Keratinocyte (primary cell): ENCODE results near the gene ARL4D. TPM values are rescaled to one million over a fixed set of nuclear protein-coding genes. Genes with fewer than 3 reads are reported as not detected.

Source experiments
- DNase-seq: peaks from one replicate; pipeline ENCODE4 v3.0.0-alpha.2; 2011; ENCODE audit warnings: low read depth, missing footprints, low spot score
- FAIRE-seq: peaks from 2 replicates; lab custom pipeline; 2011; peaks lifted over from hg19 to GRCh38; lab: Jason Lieb, UNC
- H2AFZ ChIP-seq: 2 replicates; pipeline ENCODE4 v1.6.0; 2012; ENCODE audit warnings: low read length, control low read depth, inconsistent platforms; ENCODE audit not compliant: control insufficient read depth
- H3K27ac ChIP-seq: 2 replicates; pipeline ENCODE4 v1.5.1; 2011; ENCODE audit warnings: low read length; ENCODE audit not compliant: control insufficient read depth, insufficient read depth
- H3K27me3 ChIP-seq: 3 replicates; pipeline ENCODE4 v1.6.0; 2011; ENCODE audit warnings: low read length; ENCODE audit not compliant: control insufficient read depth, insufficient read depth; ENCODE audit errors: extremely low read depth
- H3K36me3 ChIP-seq, 2 experiments: 2 replicates in 1 of 2; 3 replicates in 1 of 2; pipeline ENCODE4 v1.5.1; 2011; ENCODE audit warnings: low read length in 2 of 2, mild to moderate bottlenecking in 1 of 2; ENCODE audit not compliant: control insufficient read depth in 2 of 2, insufficient read depth in 2 of 2; ENCODE audit errors: extremely low read depth in 1 of 2
- H3K4me1 ChIP-seq: 3 replicates; pipeline ENCODE4 v1.5.1; 2011; ENCODE audit warnings: low read length; ENCODE audit not compliant: control insufficient read depth, insufficient read depth; ENCODE audit errors: extremely low read depth
- H3K4me2 ChIP-seq: 3 replicates; pipeline ENCODE4 v1.6.0; 2011; ENCODE audit warnings: low read depth, low read length; ENCODE audit not compliant: control insufficient read depth, insufficient read depth; ENCODE audit errors: extremely low read depth
- H3K4me3 ChIP-seq, 3 experiments: fragments of 200-600 bp in 1 of 3; sonication (generic) in 1 of 3; 2 replicates in 2 of 3; 3 replicates in 1 of 3; pipeline ENCODE4 v1.5.1; 2011 to 2016; ENCODE audit warnings: low read length in 3 of 3, mild to moderate bottlenecking in 3 of 3, control low read depth in 2 of 3, inconsistent platforms in 1 of 3, low read depth in 1 of 3, mixed read lengths in 1 of 3, mixed run types in 1 of 3, moderate library complexity in 1 of 3; ENCODE audit not compliant: control insufficient read depth in 2 of 3, insufficient read depth in 2 of 3; ENCODE audit errors: extremely low read depth in 1 of 3
- H3K79me2 ChIP-seq: 2 replicates; pipeline ENCODE4 v1.6.0; 2012; ENCODE audit warnings: low read length; ENCODE audit not compliant: control insufficient read depth, insufficient read depth
- H3K9ac ChIP-seq: 3 replicates; pipeline ENCODE4 v1.6.0; 2011; ENCODE audit warnings: low read length; ENCODE audit not compliant: control insufficient read depth, insufficient read depth; ENCODE audit errors: extremely low read depth
- H3K9me1 ChIP-seq: 3 replicates; pipeline ENCODE4 v1.6.0; 2011; ENCODE audit warnings: low read length; ENCODE audit not compliant: control insufficient read depth, insufficient read depth; ENCODE audit errors: extremely low read depth
- H3K9me3 ChIP-seq: 2 replicates; pipeline ENCODE4 v1.5.1; 2012; ENCODE audit warnings: low read depth, low read length; ENCODE audit not compliant: control insufficient read depth
- H4K20me1 ChIP-seq: 3 replicates; pipeline ENCODE4 v1.6.0; 2011; ENCODE audit warnings: low read length; ENCODE audit not compliant: control insufficient read depth, insufficient read depth; ENCODE audit errors: extremely low read depth
- EZH2 ChIP-seq: IDR thresholded peaks from one replicate; pipeline ENCODE4 v1.6.1; 2012; ENCODE audit warnings: inconsistent platforms, mild to moderate bottlenecking, low read length, moderate library complexity
- dilution Hi-C: fragments of 300-500 bp; cut with MboI; formaldehyde crosslinking; loops from one replicate; pipeline ENCODE4 v1.7.0; 2020; ENCODE audit warnings: low sequenced_read_pairs; ENCODE audit not compliant: extremely low pct_ligation_motif_present
- polyA minus RNA-seq, 3 experiments: library from RNA; depleted of rRNA, polyadenylated mRNA; stranded (reverse); fragments of >200 nt; gene quantifications; 1 replicate in 1 of 3; 2 replicates in 1 of 3; 3 replicates in 1 of 3; pipeline ENCODE4 v1.2.3, GENCODE V29; 2011
- polyA plus RNA-seq, 5 experiments: library from polyadenylated mRNA; depleted of rRNA in 3 of 5; stranded (reverse) in 3 of 5; stranded (forward) in 1 of 5; unstranded in 1 of 5; fragments of >200 nt; gene quantifications; 1 replicate in 1 of 5; 2 replicates in 3 of 5; 3 replicates in 1 of 5; pipeline versions ENCODE4 v1.2.1 to v1.2.3, GENCODE V29; 2011 to 2012; ENCODE audit warnings: missing spikeins in 2 of 5, low read depth in 1 of 5, low replicate concordance in 1 of 5
- TF ChIP-seq, protein P1 (sequence below), 3 experiments: IDR thresholded peaks in 1 of 3; conservative IDR thresholded peaks in 1 of 3; optimal IDR thresholded peaks in 1 of 3; 2 replicates in 2 of 3; 3 replicates in 1 of 3; pipeline versions ENCODE3 to v1.5.1; 2011; ENCODE audit warnings: low read length in 3 of 3, mild to moderate bottlenecking in 3 of 3, moderate library complexity in 2 of 3, control low read depth in 1 of 3, inconsistent platforms in 1 of 3; ENCODE audit not compliant: insufficient read depth in 2 of 3; ENCODE audit errors: extremely low read depth in 1 of 3

The ARL4D gene, protein sequence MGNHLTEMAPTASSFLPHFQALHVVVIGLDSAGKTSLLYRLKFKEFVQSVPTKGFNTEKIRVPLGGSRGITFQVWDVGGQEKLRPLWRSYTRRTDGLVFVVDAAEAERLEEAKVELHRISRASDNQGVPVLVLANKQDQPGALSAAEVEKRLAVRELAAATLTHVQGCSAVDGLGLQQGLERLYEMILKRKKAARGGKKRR
- polyA plus RNA-seq (36.5 to 49.1 TPM (median 43.1 TPM) in 3 replicates), polyA minus RNA-seq (21.7 to 43.7 TPM (median 36.6 TPM) in 3 replicates)
- 9.5 TPM for polyA plus RNA-seq (2011; ENCODE audit: low read depth)
- 28.9 and 46.0 TPM in 2 replicates for polyA plus RNA-seq (2011; cell fraction: cytosol; rRNA removed)
- 61.6 and 68.3 TPM in 2 replicates for polyA plus RNA-seq (2011; cell fraction: nucleus; rRNA removed)
- polyA plus RNA-seq (2012; ENCODE audit: low replicate concordance), result 40.7 and 45.9 TPM in 2 replicates
- polyA minus RNA-seq (2011; cell fraction: cytosol; rRNA and poly(A)+ RNA removed), result 32.8 TPM
- 26.6 and 27.1 TPM in 2 replicates for polyA minus RNA-seq (2011; cell fraction: nucleus; rRNA and poly(A)+ RNA removed)

DNA sequence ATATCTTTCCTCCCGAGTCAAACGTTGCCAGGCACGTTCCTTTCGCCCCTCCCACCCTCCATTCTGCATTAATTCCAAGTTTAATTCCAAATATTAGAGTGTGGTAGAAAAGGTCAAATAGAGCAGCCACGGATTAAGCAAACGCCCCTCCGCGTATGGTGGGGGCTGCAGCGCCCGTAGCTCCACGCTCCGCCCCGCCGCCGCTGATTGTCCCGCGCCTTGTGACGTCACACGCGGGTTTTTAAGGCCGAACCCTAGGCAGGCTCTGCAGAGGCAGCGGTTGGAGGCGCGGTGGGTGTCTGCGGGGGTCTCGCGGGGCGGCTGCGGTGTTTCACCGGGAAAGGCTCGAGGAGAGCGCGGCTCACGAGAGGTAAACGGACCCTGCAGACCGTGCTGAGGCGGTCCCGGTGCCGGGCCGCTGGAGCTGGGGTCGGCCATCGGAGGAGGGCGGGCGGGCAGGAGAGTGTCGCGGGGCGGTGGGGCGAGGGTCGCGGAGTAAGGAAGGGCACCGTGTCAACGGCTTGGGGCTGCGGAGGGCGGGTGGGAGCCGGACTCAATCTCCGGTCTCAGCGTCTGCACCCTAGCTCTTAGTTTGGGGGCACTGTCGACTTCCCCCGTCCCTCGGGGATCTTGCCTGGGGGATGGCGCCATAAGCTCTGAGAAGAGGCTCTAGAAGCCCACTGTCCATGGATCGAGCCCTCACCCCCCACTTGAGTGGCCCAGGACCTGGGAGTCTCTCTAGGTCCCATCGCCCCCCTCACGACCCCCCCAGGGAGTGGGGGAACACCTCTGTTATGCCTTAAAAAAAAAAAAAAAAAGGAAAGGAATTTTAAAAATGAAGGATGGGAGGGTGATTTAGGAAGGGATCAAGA lies at the start of gene ARL4D:
ARL4D (plus strand) TSS at position 270 of the 872 bp plus-strand sequence. CDS start 740 bp downstream, outside the sequence.
- Histone ChIP-seq H3K9me3 (no peaks in the 10 kb centered on the region), H4K20me1 (no peaks in the 10 kb centered on the region), H3K9ac (peak within 1 kb of the TSS; percentile 86), H3K4me1 (peaks cover 21% of the 10 kb centered on the region), H3K79me2 (peaks cover 35% of the 10 kb centered on the region), H2AFZ (peak within 1 kb of the TSS; percentile 16), H3K4me3 (peak within 1 kb of the TSS; percentile 73 to 90 (median 88)), H3K27me3 (no peaks in the 10 kb centered on the region), H3K4me2 (peak within 1 kb of the TSS; percentile 95), H3K27ac (peak within 1 kb of the TSS; percentile 90), H3K9me1 (no peaks in the 10 kb centered on the region), H3K36me3 (peaks cover 9 to 25% of the 10 kb centered on the region in 2 experiments)
- TF ChIP-seq, protein P1, sequence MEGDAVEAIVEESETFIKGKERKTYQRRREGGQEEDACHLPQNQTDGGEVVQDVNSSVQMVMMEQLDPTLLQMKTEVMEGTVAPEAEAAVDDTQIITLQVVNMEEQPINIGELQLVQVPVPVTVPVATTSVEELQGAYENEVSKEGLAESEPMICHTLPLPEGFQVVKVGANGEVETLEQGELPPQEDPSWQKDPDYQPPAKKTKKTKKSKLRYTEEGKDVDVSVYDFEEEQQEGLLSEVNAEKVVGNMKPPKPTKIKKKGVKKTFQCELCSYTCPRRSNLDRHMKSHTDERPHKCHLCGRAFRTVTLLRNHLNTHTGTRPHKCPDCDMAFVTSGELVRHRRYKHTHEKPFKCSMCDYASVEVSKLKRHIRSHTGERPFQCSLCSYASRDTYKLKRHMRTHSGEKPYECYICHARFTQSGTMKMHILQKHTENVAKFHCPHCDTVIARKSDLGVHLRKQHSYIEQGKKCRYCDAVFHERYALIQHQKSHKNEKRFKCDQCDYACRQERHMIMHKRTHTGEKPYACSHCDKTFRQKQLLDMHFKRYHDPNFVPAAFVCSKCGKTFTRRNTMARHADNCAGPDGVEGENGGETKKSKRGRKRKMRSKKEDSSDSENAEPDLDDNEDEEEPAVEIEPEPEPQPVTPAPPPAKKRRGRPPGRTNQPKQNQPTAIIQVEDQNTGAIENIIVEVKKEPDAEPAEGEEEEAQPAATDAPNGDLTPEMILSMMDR (optimal IDR thresholded peaks at IDR 0.05 in 1 of 3, IDR thresholded peaks at IDR 0.05 in 1 of 3, conservative IDR thresholded peaks at IDR 0.05 in 1 of 3; ENCODE audit: extremely low read depth in 1 of 3, insufficient read depth in 2 of 3, low read length in 3 of 3), result no peak
- no peak for TF ChIP-seq EZH2
- FAIRE-seq (peak; percentile 32), DNase-seq (no peak)
- dilution Hi-C loops, result loop anchor here (5.0 kb wide), 2 partner anchors 38 to 68 kb away; no protein-coding TSS in a partner anchor

GRCh38 chr17:43349142-43349541 lies 49.7 kb upstream of the ARL4D start:
- H3K9me1 ChIP-seq, result no peaks in the 10 kb centered on the region
- H3K27ac ChIP-seq, result no peak overlapping the region
- H4K20me1 ChIP-seq, result no peaks in the 10 kb centered on the region
- H3K4me3 ChIP-seq, result no peak overlapping the region
- FAIRE-seq (no peak), DNase-seq (no peak)
- no peak overlapping the region for H2AFZ ChIP-seq
- no peak overlapping the region for H3K9ac ChIP-seq
- dilution Hi-C loops, result no loop called here
- no peaks in the 10 kb centered on the region for H3K36me3 ChIP-seq
- no peaks in the 10 kb centered on the region for H3K9me3 ChIP-seq
- no peak overlapping the region for H3K4me2 ChIP-seq
- no peaks in the 10 kb centered on the region for H3K27me3 ChIP-seq
- no peaks in the 10 kb centered on the region for H3K79me2 ChIP-seq
- H3K4me1 ChIP-seq, result no peaks in the 10 kb centered on the region
- TF ChIP-seq, protein P1 (optimal IDR thresholded peaks at IDR 0.05 in 1 of 3, IDR thresholded peaks at IDR 0.05 in 1 of 3, conservative IDR thresholded peaks at IDR 0.05 in 1 of 3; ENCODE audit: extremely low read depth in 1 of 3, insufficient read depth in 2 of 3, low read length in 3 of 3), result peak in 2 of 3 experiments; percentile 19 to 27
- TF ChIP-seq EZH2, result no peak
